Spinal cord (tissue), 10 donors: ENCODE measurements around the gene OSTN. TPM values are rescaled to one million over a fixed set of nuclear protein-coding genes. Genes with fewer than 3 reads are reported as not detected.

ENCODE experiments used
- DNase-seq, 6 donors: peaks; one replicate each; pipeline versions ENCODE4 v3.0.0 to v3.0.0-alpha.2; 2013 to 2015; ENCODE audit warnings: low spot score in 6 of 6, low read depth in 4 of 6
- H3K27ac ChIP-seq: one replicate; pipeline ENCODE4 v1.5.1; 2013; ENCODE audit warnings: low read depth, low read length, control low read depth
- H3K27me3 ChIP-seq: one replicate; pipeline ENCODE4 v1.6.1; 2013; ENCODE audit warnings: low read length; ENCODE audit not compliant: control insufficient read depth, insufficient read depth
- H3K36me3 ChIP-seq: one replicate; pipeline ENCODE4 v1.6.1; 2013; ENCODE audit warnings: low read length; ENCODE audit not compliant: control insufficient read depth, insufficient read depth
- H3K4me1 ChIP-seq: one replicate; pipeline ENCODE4 v1.6.1; 2013; ENCODE audit warnings: low read length; ENCODE audit not compliant: control insufficient read depth, insufficient read depth
- H3K4me3 ChIP-seq: one replicate; pipeline ENCODE4 v1.5.1; 2013; ENCODE audit warnings: low read depth, low read length, control low read depth
- H3K9me3 ChIP-seq: one replicate; pipeline ENCODE4 v1.6.1; 2013; ENCODE audit warnings: low read length; ENCODE audit not compliant: control insufficient read depth, insufficient read depth
- WGBS: methylation state at CpG from one replicate; pipeline ENCODE4 v1.1.5; 2013; ENCODE audit warnings: missing lambda C conversion rate; ENCODE audit not compliant: insufficient coverage; 5-methylcytosine and 5-hydroxymethylcytosine counted together
- long read RNA-seq, 4 donors: transcript quantifications; one replicate each; lab custom pipeline, GENCODE V29; 2026
- polyA plus RNA-seq, 2 donors: library from polyadenylated mRNA; unstranded; fragments of 120-200 nt; gene quantifications; one replicate each; pipeline ENCODE4 v1.2.1, GENCODE V29; 2013; ENCODE audit not compliant: insufficient read length in 2 of 2
- total RNA-seq, 2 donors: library from RNA; depleted of rRNA in 1 of 2; stranded (reverse); fragments of 120-200 nt in 1 of 2; fragments of >200 nt in 1 of 2; gene quantifications; one replicate each; pipeline versions ENCODE4 v1.2.3 to v1.2.4, GENCODE V29; 2013 to 2014
- donor health status: healthy.

The OSTN gene
- total RNA-seq (under 1 TPM; 0.17 to 0.59 TPM), polyA plus RNA-seq (under 1 TPM; 0.47 to 0.74 TPM)
- long read RNA-seq, donor 1: 0 reads
- long read RNA-seq, donor 2: 0 reads
- long read RNA-seq, donor 3: 0 reads
- long read RNA-seq, donor 4: 0 reads

DNA sequence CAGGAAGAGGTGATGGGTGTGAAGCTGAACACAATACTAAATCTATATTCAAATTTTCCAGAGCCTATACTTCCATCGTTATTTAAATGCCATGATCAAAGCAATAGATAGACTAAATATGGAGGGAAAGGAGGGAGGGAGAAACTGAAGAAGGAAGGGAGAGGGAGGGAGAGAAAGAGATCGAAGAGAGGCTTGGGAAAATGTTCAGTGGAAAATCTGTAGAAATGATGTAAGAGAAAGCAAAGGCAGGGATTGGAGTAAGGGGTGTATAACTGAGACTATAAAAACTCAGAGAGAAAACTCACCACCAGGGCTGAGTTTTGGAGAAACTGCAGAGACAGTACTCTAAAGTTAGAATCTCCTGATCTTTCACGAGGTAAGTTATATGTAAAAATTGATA, at the start of gene OSTN:
OSTN (plus strand) TSS at position 310 of the 400 bp plus-strand sequence. CDS start 13,292 bp downstream, outside the sequence.
- H3K9me3 ChIP-seq: no peaks in the 10 kb centered on the region
- no peaks in the 10 kb centered on the region for H3K27me3 ChIP-seq
- no peak within 1 kb of the TSS for H3K4me3 ChIP-seq
- no peaks in the 10 kb centered on the region for H3K36me3 ChIP-seq
- no peak within 1 kb of the TSS for H3K27ac ChIP-seq
- DNase-seq: peak in 1 of 6 donors; percentile 7
- no peaks in the 10 kb centered on the region for H3K4me1 ChIP-seq
- WGBS: 71% methylated on average over 1 of the region's 3 CpGs

- H3K27me3 ChIP-seq: no peaks in the 10 kb centered on the region
- H3K4me3 ChIP-seq: no peak overlapping the region
- no peak for DNase-seq
- no CpG with 5 or more reads among the region's 1 CpG for WGBS
- no peaks in the 10 kb centered on the region for H3K4me1 ChIP-seq
- H3K9me3 ChIP-seq: no peaks in the 10 kb centered on the region
- no peak overlapping the region for H3K27ac ChIP-seq
- H3K36me3 ChIP-seq: no peaks in the 10 kb centered on the region
These were observed 47.4 kb upstream of the OSTN start for GRCh38 chr3:191151653-191152052.

- H3K9me3 ChIP-seq: no peaks in the 10 kb centered on the region
- no peak overlapping the region for H3K27ac ChIP-seq
- no peaks in the 10 kb centered on the region for H3K36me3 ChIP-seq
- H3K27me3 ChIP-seq: no peaks in the 10 kb centered on the region
- H3K4me3 ChIP-seq: no peak overlapping the region
- H3K4me1 ChIP-seq: no peaks in the 10 kb centered on the region
- no peak for DNase-seq
These were observed 44.2 kb upstream of the OSTN start for GRCh38 chr3:191154827-191155226.

DNA sequence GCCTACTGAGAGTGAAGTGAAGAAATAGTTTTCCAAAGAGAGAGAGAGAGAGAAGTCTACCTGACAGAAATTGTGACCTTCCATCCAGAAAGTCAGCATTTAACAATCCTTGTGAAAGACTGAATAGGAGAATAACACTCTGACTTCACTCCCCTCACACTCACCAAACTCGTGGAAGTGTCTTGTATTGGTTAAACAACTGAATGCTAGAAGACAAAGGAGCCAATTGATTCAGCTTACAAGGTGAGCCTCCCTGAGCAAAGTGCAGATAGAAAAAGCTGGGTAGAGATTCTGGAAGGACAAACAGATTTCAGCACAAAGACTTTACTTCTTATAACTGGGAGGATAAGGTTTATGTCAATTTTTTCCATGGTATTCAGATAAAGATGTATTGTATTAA, 40.8 kb upstream of the OSTN start:
- no CpG with 5 or more reads among the region's 1 CpG for WGBS
- Histone ChIP-seq H3K4me3 (no peak overlapping the region), H3K27me3 (no peaks in the 10 kb centered on the region), H3K36me3 (no peaks in the 10 kb centered on the region), H3K9me3 (no peaks in the 10 kb centered on the region), H3K4me1 (no peaks in the 10 kb centered on the region), H3K27ac (no peak overlapping the region)
- no peak for DNase-seq

- H3K36me3 ChIP-seq: no peaks in the 10 kb centered on the region
- no peak overlapping the region for H3K27ac ChIP-seq
- no peak overlapping the region for H3K4me3 ChIP-seq
- H3K27me3 ChIP-seq: no peaks in the 10 kb centered on the region
- H3K9me3 ChIP-seq: no peaks in the 10 kb centered on the region
- no CpG with 5 or more reads among the region's 1 CpG for WGBS
- no peaks in the 10 kb centered on the region for H3K4me1 ChIP-seq
- no peak for DNase-seq
These were observed 40.2 kb upstream of the OSTN start for GRCh38 chr3:191158815-191159214.

GRCh38 chr3:191165802-191166201, 33.2 kb upstream of the OSTN start:
- H3K4me1 ChIP-seq: no peaks in the 10 kb centered on the region
- no peak overlapping the region for H3K4me3 ChIP-seq
- H3K9me3 ChIP-seq: no peaks in the 10 kb centered on the region
- H3K36me3 ChIP-seq: no peaks in the 10 kb centered on the region
- no peaks in the 10 kb centered on the region for H3K27me3 ChIP-seq
- peak in 1 of 6 donors; percentile 13 for DNase-seq
- no CpG with 5 or more reads among the region's 1 CpG for WGBS
- H3K27ac ChIP-seq: no peak overlapping the region

DNA sequence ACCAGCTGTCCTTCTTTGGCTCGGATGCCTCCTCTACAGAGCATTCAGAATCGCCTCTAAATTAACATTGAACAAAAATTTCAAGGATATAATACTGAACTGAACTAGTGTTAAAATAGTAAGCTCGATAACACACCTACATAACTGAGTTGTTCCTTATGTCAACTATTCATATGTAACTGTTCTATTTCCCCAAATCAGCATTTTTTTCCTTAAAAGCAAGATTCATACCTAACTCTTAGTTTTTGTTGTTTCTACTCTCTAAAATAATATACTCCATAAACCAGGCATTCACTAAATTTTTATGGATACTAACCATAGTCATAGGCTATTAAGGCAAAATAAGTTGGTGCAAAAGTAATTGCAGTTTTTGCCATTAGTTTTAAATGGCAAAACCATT, 32.7 kb upstream of the OSTN start:
- peak in 1 of 6 donors; percentile 15 for DNase-seq
- Histone ChIP-seq H3K9me3 (no peaks in the 10 kb centered on the region), H3K27me3 (no peaks in the 10 kb centered on the region), H3K4me3 (no peak overlapping the region), H3K4me1 (no peaks in the 10 kb centered on the region), H3K27ac (no peak overlapping the region), H3K36me3 (no peaks in the 10 kb centered on the region)
- no CpG with 5 or more reads among the region's 3 CpGs for WGBS

DNA sequence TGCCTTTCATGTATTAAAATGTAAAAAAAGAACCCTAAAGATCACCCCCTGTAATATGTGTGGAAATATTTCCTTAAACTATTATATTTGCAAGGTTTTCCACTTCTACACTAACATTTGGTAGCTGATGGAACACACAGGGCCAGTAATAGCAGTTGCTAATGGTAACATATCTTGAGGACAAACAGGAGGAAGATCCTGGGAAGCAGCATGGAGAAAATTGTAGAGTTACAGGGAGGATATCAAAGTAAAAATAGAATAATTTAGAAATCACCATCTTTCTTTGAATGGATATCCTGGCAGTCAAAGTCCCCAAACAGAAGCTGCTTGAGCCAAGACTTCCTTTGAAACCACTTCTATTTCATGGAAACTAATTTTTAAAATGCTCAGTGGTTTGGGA, 29.5 kb upstream of the OSTN start:
- DNase-seq: no peak
- no peaks in the 10 kb centered on the region for H3K27me3 ChIP-seq

DNA sequence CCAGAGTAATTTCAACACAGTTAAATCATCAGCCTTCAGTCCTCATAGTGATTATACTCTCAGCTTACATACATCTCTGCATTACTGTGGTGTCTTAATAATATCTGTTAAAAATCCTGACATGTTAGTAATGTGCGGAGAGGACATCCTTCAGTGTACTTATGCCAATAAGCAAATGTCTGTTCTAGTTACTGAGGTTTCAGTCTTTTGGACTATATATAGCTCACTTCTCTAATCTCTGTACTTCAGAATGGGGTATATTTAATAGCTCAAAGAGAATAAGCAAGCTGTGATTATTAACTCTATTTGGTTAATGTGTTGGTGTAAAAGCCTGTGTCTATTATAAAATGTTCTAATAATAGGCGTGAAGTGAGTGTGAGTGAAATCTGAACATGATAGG, 28.9 kb upstream of the OSTN start:
- WGBS: no CpG with 5 or more reads among the region's 2 CpGs
- H3K4me3 ChIP-seq: no peak overlapping the region
- no peak overlapping the region for H3K27ac ChIP-seq
- H3K27me3 ChIP-seq: no peaks in the 10 kb centered on the region
- H3K9me3 ChIP-seq: no peaks in the 10 kb centered on the region
- no peaks in the 10 kb centered on the region for H3K36me3 ChIP-seq
- no peak for DNase-seq
- no peaks in the 10 kb centered on the region for H3K4me1 ChIP-seq

More for the DNA sequence above, 29.5 kb upstream of the OSTN start:
- Histone ChIP-seq H3K36me3 (no peaks in the 10 kb centered on the region), H3K27ac (no peak overlapping the region), H3K4me3 (no peak overlapping the region), H3K9me3 (no peaks in the 10 kb centered on the region), H3K4me1 (no peaks in the 10 kb centered on the region)

GRCh38 chr3:191175102-191175501, 23.9 kb upstream of the OSTN start:
- DNase-seq: no peak
- Histone ChIP-seq H3K4me3 (no peak overlapping the region), H3K36me3 (no peaks in the 10 kb centered on the region), H3K9me3 (no peaks in the 10 kb centered on the region), H3K4me1 (no peaks in the 10 kb centered on the region), H3K27ac (no peak overlapping the region), H3K27me3 (no peaks in the 10 kb centered on the region)
- WGBS: no CpG with 5 or more reads among the region's 3 CpGs
